Activated CD8-positive, alpha-beta T cell treated with anti-CD3 and anti-CD28 coated beads for 36 hours (primary cell): Measurements from ENCODE around the gene TP53INP2. TPM values are rescaled to one million over a fixed set of nuclear protein-coding genes. Genes with fewer than 3 reads are reported as not detected.

Experiments
- ATAC-seq: fragments of 200-7000 bp; cut with Tn5 transposase; one replicate; pipeline ENCODE4 v1.10.0; 2021; ENCODE audit warnings: mild to moderate bottlenecking, moderate library complexity
- CTCF ChIA-PET: fragments of 350-600 bp; sonication (Branson Sonifier 250); formaldehyde crosslinking; loops from one replicate; lab custom pipeline; 2021; ENCODE audit warnings: antibody characterized with exemption; lab: Charles Lee
- POLR2A ChIA-PET: fragments of 350-600 bp; sonication (Branson Sonifier 250); formaldehyde crosslinking; loops from one replicate; lab custom pipeline; 2021; ENCODE audit warnings: antibody characterized with exemption; lab: Charles Lee
- DNase-seq: peaks from one replicate; pipeline ENCODE4 v3.0.0-alpha.2; 2020
- H3K27ac Mint-ChIP-seq: one replicate; pipeline ENCODE4 v1.8.0; 2021; ENCODE audit warnings: mild to moderate bottlenecking, mixed read lengths
- H3K27me3 Mint-ChIP-seq: one replicate; pipeline ENCODE4 v1.8.0; 2021; ENCODE audit warnings: mixed read lengths
- H3K36me3 Mint-ChIP-seq: one replicate; pipeline ENCODE4 v1.8.0; 2021; ENCODE audit warnings: low read depth, mixed read lengths
- H3K4me1 Mint-ChIP-seq: one replicate; pipeline ENCODE4 v1.8.0; 2021; ENCODE audit warnings: low read depth, mixed read lengths
- H3K4me3 Mint-ChIP-seq: one replicate; pipeline ENCODE4 v1.8.0; 2021; ENCODE audit warnings: mild to moderate bottlenecking, moderate library complexity, mixed read lengths
- H3K9me3 Mint-ChIP-seq: one replicate; pipeline ENCODE4 v1.8.0; 2021; ENCODE audit warnings: mixed read lengths
- intact Hi-C: fragments of 100-400 bp; cut with micrococcal nuclease; formaldehyde crosslinking; loops from one replicate; pipeline ENCODE4 v1.10.0; 2022
- total RNA-seq, 2 experiments: library from RNA; stranded (reverse); gene quantifications; one replicate each; pipeline ENCODE4 v1.2.3, GENCODE V29; 2021
- TF ChIP-seq, protein P1 (sequence below): fragments of 200-600 bp; IDR thresholded peaks from one replicate; pipeline ENCODE4 v1.8.0; 2022; ENCODE audit warnings: antibody characterized with exemption, mild to moderate bottlenecking

Gene TP53INP2
- total RNA-seq, 2 experiments from 2014 or later, result 4.0 to 4.6 TPM

DNA sequence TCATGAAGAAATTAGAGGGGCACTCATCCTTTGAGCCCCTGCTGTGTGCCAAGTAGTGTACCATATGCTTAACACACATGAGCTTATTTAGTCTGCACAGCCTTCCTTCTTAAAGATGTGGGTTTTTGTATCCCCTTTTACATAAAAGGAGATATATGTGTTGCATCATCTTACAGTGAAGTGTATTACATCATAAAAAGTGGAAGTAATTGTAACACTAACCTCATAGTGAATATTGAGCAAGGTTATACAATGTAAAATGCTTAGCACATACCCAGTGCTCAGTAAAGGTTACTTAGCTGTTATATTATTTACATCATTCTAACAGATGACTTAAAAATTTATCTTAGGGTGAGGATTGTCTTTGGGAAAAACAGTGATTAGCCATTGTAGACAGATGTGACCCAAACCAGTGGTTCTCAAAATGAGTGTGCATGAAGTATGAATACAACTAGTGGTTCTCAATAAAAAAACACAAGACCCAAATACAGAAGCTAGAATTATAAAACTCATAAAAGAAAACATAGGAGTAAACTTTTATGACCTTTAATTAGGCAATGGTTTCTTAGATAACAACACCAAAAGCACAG lies 23.5 kb upstream of the TP53INP2 start:
- TF ChIP-seq, protein P1, sequence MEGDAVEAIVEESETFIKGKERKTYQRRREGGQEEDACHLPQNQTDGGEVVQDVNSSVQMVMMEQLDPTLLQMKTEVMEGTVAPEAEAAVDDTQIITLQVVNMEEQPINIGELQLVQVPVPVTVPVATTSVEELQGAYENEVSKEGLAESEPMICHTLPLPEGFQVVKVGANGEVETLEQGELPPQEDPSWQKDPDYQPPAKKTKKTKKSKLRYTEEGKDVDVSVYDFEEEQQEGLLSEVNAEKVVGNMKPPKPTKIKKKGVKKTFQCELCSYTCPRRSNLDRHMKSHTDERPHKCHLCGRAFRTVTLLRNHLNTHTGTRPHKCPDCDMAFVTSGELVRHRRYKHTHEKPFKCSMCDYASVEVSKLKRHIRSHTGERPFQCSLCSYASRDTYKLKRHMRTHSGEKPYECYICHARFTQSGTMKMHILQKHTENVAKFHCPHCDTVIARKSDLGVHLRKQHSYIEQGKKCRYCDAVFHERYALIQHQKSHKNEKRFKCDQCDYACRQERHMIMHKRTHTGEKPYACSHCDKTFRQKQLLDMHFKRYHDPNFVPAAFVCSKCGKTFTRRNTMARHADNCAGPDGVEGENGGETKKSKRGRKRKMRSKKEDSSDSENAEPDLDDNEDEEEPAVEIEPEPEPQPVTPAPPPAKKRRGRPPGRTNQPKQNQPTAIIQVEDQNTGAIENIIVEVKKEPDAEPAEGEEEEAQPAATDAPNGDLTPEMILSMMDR, result no peak
- intact Hi-C loops, result no loop called here
- no peaks in the 10 kb centered on the region for H3K36me3 Mint-ChIP-seq
- DNase-seq (no peak), ATAC-seq (no peak)
- CTCF ChIA-PET, result interaction anchor here (0.8 to 1.8 kb wide), 6 partner anchors 12 to 368 kb away, joined by 3 to 4 read pairs (median 4); partner anchors contain the start of gene MAP1LC3A
- H3K4me3 Mint-ChIP-seq, result no peak overlapping the region
- H3K27ac Mint-ChIP-seq, result peak overlapping the region; percentile 25
- no peaks in the 10 kb centered on the region for H3K9me3 Mint-ChIP-seq
- peaks cover 17% of the 10 kb centered on the region for H3K4me1 Mint-ChIP-seq
- no peaks in the 10 kb centered on the region for H3K27me3 Mint-ChIP-seq
- POLR2A ChIA-PET, result interaction anchor here (0.6 to 1.7 kb wide), 4 partner anchors 9 to 164 kb away, joined by 3 to 5 read pairs (median 4); partner anchors contain the start of genes DYNLRB1 and NCOA6

DNA sequence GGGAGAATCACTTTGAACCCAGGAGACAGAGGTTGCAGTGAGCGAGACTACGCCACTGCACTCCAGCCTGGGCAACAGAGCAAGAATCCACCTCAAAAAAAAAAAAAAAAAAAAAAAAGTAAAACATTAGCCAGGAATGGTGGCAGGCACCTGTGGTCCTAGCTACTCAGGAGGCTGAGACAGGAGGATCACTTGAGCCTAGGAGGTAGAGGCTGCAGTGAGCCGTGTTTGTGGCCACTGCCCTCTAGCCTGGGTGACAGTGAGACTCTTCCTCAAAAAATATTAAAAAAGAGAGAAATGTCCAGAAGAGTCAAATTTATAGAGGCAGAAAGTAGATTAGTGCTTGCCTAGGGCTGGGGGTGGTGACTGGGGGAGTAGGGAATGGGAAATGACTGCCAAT lies 20.5 kb upstream of the TP53INP2 start:
- no peak overlapping the region for H3K27ac Mint-ChIP-seq
- ChIA-PET CTCF (interaction anchor here (1.9 kb wide), 1 partner anchor 86 kb away, joined by 4 read pairs; no protein-coding TSS in a partner anchor), POLR2A (no interaction called here)
- no peak overlapping the region for H3K4me3 Mint-ChIP-seq
- intact Hi-C loops, result no loop called here
- TF ChIP-seq, protein P1, result no peak
- ATAC-seq (no peak), DNase-seq (no peak)
- H3K9me3 Mint-ChIP-seq, result no peaks in the 10 kb centered on the region
- peaks cover 6% of the 10 kb centered on the region for H3K4me1 Mint-ChIP-seq
- H3K27me3 Mint-ChIP-seq, result no peaks in the 10 kb centered on the region
- no peaks in the 10 kb centered on the region for H3K36me3 Mint-ChIP-seq

GRCh38 chr20:34689486-34689885 lies 14.7 kb upstream of the TP53INP2 start:
- POLR2A ChIA-PET, result no interaction called here
- no peaks in the 10 kb centered on the region for H3K4me1 Mint-ChIP-seq

DNA sequence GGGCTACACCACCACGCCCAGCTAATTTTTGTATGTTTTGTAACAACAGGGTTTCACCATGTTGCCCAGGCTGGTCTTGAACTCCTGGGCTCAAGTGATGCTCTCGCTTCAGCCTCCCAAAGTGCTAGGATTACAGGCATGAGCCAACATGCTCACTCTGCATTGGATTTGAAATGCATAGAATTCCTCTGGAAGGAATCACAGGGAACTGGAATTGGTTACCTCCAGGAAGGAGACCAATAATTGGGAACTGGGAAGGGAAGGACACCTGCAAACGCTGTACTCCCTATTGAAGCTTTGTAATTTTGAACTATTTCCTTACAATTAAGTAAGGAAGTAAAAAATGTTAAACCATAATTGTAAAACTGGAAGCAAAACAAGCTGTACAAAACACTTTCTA lies 12.3 kb upstream of the TP53INP2 start:
- no peaks in the 10 kb centered on the region for H3K36me3 Mint-ChIP-seq
- intact Hi-C loops, result no loop called here
- no peaks in the 10 kb centered on the region for H3K27me3 Mint-ChIP-seq
- CTCF ChIA-PET, result interaction anchor here (1.3 kb wide), 1 partner anchor 16 kb away, joined by 3 read pairs; no protein-coding TSS in a partner anchor
- ATAC-seq (no peak), DNase-seq (no peak)
- no peaks in the 10 kb centered on the region for H3K9me3 Mint-ChIP-seq
- H3K4me1 Mint-ChIP-seq, result no peaks in the 10 kb centered on the region
- POLR2A ChIA-PET, result no interaction called here
- no peak overlapping the region for H3K4me3 Mint-ChIP-seq
- H3K27ac Mint-ChIP-seq, result no peak overlapping the region
- TF ChIP-seq, protein P1, result no peak

More at GRCh38 chr20:34689486-34689885, 14.7 kb upstream of the TP53INP2 start:
- no peak for ATAC-seq
- Mint-ChIP-seq H3K4me3 (no peak overlapping the region), H3K9me3 (no peaks in the 10 kb centered on the region), H3K27ac (no peak overlapping the region), H3K27me3 (no peaks in the 10 kb centered on the region), H3K36me3 (no peaks in the 10 kb centered on the region)
- no peak for DNase-seq
- intact Hi-C loops, result no loop called here
- TF ChIP-seq, protein P1, result no peak
- CTCF ChIA-PET, result interaction anchor here (1.3 to 1.9 kb wide), 3 partner anchors 25 to 377 kb away, joined by 3 to 8 read pairs (median 5); no protein-coding TSS in a partner anchor

GRCh38 chr20:34693414-34693813 lies 10.7 kb upstream of the TP53INP2 start:
- ChIA-PET CTCF (no interaction called here), POLR2A (no interaction called here)
- Mint-ChIP-seq H3K36me3 (no peaks in the 10 kb centered on the region), H3K9me3 (no peaks in the 10 kb centered on the region), H3K27ac (no peak overlapping the region), H3K4me3 (no peak overlapping the region), H3K4me1 (no peaks in the 10 kb centered on the region), H3K27me3 (no peaks in the 10 kb centered on the region)
- TF ChIP-seq, protein P1, result no peak
- DNase-seq, result no peak
- intact Hi-C loops, result no loop called here
- ATAC-seq, result no peak
